ENCODE results near the gene NUCB1. TPM values are rescaled to one million over a fixed set of nuclear protein-coding genes. Genes with fewer than 3 reads are reported as not detected.
"Not testable (repeated sequence)": the region's sequence is repeated elsewhere in the genome, so short reads cannot be mapped to it uniquely, and the experiment has no call there.

NUCB1 gene
- 100 to 1,000 TPM; 117 to 394 (median 178) TPM for polyA plus RNA-seq

DNA sequence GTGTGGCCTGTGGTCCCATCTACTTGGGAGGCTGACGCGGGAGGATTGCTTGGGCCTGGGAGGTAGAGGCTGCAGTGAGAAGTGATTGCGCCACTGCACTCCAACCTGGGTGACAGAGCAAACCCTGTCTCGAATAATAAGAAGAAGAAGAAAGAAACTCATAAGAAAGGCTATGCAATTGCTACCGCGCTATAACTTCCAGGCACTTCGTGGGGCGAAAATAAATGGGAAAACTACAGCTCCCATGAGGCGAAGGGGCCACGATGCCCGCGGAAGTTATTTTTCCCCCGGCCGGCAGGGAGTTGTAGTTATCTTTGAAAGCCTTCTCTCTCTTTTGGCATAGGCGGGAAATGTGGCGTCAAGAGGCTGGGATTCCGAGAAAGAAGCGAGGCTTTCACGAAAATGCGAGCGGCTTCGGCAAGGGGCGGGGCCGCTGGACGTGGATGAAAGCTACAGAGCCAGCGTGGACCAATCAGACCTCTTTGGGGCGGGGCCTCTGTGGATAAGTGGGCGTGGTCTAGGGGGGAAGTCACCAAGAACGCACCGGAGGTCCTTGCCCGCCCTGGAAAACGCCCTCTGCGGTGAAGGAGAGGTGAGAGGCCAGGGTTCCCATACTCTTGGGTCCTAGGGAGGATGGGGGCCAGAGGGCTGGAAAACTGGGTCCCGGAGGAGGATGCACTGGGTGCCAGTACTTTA lies at the start of gene NUCB1:
Gene NUCB1, plus strand, starts transcription at position 532 of the 696 bp plus-strand sequence. CDS start 485 bp downstream, outside the sequence.
- H3K27ac ChIP-seq (ENCODE audit: low read depth, low read length): peak within 1 kb of the TSS; percentile 24
- 7% methylated on average over 34 of the region's 34 CpGs for WGBS, 3 donors

DNA sequence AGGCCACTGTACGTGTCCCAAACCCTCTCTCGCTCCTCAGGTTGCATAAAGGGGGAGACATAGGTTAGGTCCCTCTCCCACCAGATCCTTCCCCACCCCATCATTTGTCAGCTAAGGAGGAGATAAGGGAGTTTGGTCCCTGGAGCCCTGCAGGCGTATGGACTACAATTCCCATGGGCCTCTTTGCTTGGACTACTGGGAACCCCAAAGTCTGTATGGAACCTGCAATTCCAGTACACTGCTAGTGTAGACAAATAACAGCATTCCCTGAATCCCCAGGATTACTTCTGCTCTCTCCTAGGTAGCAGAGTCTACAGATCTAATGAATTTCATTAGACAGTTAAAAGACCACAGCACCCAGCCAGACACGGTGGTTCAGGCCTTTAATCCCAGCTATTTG lies 47.8 kb upstream of the NUCB1 start:
- no peak overlapping the region for H3K27ac ChIP-seq (ENCODE audit: low read depth, low read length)
- 87 to 92% (median 88%) methylated on average over 4 of the region's 4 CpGs for WGBS, 3 donors

- 84 to 92% (median 91%) methylated on average over 8 of the region's 8 CpGs for WGBS, 3 donors
- H3K27ac ChIP-seq (ENCODE audit: low read depth, low read length): no peak overlapping the region
Observed at GRCh38 chr19:48853483-48853882, 46.6 kb upstream of the NUCB1 start.

GRCh38 chr19:48854103-48854502 lies 46.0 kb upstream of the NUCB1 start:
- 83 to 87% (median 83%) methylated on average over 7 of the region's 7 CpGs for WGBS, 3 donors
- no peak overlapping the region for H3K27ac ChIP-seq (ENCODE audit: low read depth, low read length)

DNA sequence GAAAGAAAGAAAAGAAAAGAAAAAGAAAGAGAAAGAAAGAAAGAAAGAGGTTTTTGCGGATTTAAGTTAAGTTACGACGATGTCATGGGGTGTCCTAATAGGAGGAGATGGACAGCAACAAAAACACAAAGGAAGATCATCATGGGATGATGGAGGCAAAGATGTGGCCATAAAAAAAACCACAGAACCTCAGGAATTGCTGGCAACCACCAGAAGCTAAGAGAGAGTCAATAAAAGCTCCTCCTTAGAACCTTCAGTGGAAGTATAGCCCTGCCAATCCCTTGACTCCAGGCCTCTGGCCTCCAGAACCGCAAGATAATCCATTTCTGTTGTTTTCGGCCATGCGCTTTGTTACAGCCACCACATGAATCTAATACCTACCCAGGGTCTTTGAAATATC lies 43.2 kb upstream of the NUCB1 start:
- 96 to 98% (median 97%) methylated on average over 6 of the region's 6 CpGs for WGBS, 3 donors
- H3K27ac ChIP-seq (ENCODE audit: low read depth, low read length): no peak overlapping the region

DNA sequence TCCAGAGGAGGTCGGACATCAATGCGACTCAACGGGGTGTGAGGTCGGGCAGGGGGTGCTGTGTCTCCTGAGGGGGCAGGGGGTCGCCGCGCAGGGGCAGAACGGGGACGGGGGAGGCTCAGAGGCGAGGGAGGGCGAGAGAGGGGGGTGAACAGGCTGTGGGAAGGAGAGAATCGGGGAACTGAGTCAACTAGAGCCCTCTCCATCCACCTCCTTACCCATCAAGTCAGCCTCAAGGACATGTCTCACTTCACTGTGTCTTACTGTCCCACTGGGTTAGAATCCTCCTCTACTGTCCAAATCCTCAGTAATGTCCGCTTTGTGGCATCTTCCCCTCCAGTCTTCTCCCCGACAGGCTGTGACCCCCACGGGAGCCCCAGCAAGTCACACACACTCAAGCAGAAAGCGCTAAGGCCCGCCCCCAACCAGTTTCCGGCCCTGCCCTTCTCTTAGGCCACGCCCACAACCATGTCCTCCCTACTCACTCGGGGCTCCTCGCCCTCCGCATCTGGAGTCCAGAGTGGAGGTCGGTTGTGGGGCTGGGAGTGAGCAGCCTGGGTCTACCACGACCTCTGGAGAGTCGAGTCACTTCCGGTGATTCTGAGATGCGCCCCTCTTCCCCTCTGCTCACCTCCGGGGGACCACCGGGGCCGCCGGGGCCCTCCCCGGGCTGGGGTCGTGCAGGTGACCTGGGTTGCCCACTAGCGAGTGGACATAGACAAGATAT lies 41.0 kb upstream of the NUCB1 start:
- no peak overlapping the region for H3K27ac ChIP-seq (ENCODE audit: low read depth, low read length)
- WGBS, 3 donors: 25 to 48% (median 41%) methylated on average over 31 to 34 of the region's 34 CpGs

- WGBS, 3 donors: 57 to 82% (median 80%) methylated on average over 29 to 30 of the region's 30 CpGs
- H3K27ac ChIP-seq (ENCODE audit: low read depth, low read length): no peak overlapping the region
Observed at GRCh38 chr19:48859711-48860572, 40.2 kb upstream of the NUCB1 start.

DNA sequence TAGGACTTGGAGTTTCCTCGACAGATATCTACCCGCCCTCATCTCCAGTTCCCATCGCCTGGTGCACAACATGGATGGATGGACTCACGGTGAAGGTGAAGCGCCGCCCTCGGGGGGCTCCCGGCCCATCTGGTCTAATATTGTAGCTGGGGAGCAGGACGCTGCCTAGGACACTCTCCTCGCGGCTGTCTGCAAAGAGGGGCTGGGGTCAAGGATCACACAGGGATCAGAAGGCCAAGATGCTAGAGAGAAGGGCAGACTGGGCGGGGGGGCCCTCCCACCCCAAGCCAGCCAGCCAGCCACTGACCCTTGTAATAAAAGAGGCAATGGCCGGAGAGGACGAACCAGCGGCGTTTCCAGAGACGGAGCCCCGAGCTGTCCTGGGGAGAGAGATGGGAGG lies 38.8 kb upstream of the NUCB1 start:
- 87 to 91% (median 90%) methylated on average over 18 of the region's 18 CpGs for WGBS, 3 donors
- H3K27ac ChIP-seq (ENCODE audit: low read depth, low read length): no peak overlapping the region

GRCh38 chr19:48862827-48863226 lies 37.3 kb upstream of the NUCB1 start:
- H3K27ac ChIP-seq (ENCODE audit: low read depth, low read length): no peak overlapping the region
- WGBS, 3 donors: 72 to 80% (median 76%) methylated on average over 7 of the region's 7 CpGs

DNA sequence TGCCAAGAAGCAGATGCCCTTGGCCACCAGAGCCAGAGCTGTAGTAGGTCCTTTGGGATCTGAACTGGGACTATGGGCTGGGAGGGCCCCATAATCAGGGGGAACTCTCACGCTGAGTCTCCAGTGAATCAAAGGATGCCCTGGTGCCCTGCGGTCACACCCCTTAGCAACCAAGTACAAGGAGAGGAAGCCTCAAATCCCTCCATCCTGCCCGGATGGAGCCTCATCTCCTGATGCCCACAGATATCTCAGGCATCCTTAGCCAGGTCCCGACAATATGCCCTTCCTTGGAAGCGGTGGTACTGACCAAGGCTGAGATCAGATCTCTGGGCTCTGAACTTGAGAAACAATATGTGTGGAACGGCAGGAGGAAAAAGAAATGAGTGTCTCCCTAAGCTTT lies 33.4 kb upstream of the NUCB1 start:
- no peak overlapping the region for H3K27ac ChIP-seq (ENCODE audit: low read depth, low read length)
- 57 to 66% (median 63%) methylated on average over 6 of the region's 6 CpGs for WGBS, 3 donors

GRCh38 chr19:48867123-48867745 lies 32.9 kb upstream of the NUCB1 start:
- 49 to 61% (median 54%) methylated on average over 13 to 14 of the region's 14 CpGs for WGBS, 3 donors

DNA sequence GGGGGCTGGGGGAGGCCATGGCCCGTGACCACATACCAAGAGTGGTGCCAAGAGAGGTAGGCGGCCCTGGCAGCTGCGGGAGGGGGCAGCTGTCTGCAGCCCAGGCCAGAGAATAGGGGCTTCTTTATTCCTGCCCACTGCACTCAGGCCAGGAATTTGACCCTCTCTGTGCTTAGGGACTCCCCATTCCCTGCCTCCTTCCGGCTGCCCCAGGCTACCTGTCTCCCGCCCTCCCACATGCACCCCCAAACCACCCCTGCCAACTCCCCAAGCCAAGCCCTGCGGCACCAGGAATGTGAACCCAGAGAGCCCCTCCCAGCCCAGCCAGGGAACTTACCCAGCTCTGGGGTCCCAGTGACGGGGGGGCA lies 32.4 kb upstream of the NUCB1 start:
- no peak overlapping the region for H3K27ac ChIP-seq (ENCODE audit: low read depth, low read length)
- WGBS, 3 donors: 45 to 55% (median 47%) methylated on average over 7 of the region's 7 CpGs

More at GRCh38 chr19:48867123-48867745, 32.9 kb upstream of the NUCB1 start:
- no peak overlapping the region for H3K27ac ChIP-seq (ENCODE audit: low read depth, low read length)

DNA sequence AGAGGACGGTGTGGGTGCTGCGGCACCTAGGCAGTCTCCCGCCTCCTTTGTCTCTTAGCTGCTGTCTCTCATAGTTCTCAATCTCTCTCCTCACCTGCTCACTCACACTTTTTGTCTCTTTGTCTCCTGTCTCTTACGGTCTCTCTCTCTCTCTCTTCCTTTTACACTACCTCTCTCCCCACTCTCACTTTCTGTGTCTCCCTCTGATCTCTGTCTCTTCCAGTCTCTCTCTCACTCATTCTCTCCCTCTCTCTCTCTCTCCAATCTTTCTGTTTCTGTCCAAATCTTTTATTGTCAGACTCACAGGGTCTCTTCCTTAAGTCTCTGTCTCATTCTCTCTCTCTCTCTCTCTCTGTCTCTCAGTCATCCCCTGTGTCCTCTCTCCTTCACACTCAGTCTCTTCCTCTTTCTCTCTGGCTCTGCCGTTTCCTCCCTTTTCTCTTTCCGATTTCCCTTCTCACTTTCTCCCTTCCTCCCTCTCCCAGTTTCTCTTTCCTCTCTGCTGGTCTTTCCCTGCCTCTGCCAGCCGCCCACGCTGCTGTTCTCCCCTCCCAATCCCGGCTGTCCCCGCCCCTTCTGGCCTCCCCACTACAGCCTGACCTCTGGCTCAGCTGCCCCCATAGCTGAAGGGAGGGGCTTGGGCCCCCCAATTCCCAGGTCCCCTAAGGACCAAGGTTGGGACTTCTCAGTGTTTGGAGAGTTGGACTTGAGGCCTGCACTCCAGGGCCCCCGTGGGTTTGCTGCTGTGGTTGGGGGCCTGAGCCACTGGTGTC lies 31.8 kb upstream of the NUCB1 start, which contains the start of gene PLEKHA4:
Gene PLEKHA4, minus strand, starts transcription at position 504 of the 773 bp plus-strand sequence. CDS start 997 bp downstream, outside the sequence.
- peak within 1 kb of the TSS; percentile 25 for H3K27ac ChIP-seq (ENCODE audit: low read depth, low read length)
- 24 to 46% (median 43%) methylated on average over 11 of the region's 11 CpGs for WGBS, 3 donors

- 95 to 96% (median 95%) methylated on average over 9 of the region's 9 CpGs for WGBS, 3 donors
- H3K27ac ChIP-seq (ENCODE audit: low read depth, low read length): no peak overlapping the region
Observed at GRCh38 chr19:48870048-48870447, 30.1 kb upstream of the NUCB1 start.

DNA sequence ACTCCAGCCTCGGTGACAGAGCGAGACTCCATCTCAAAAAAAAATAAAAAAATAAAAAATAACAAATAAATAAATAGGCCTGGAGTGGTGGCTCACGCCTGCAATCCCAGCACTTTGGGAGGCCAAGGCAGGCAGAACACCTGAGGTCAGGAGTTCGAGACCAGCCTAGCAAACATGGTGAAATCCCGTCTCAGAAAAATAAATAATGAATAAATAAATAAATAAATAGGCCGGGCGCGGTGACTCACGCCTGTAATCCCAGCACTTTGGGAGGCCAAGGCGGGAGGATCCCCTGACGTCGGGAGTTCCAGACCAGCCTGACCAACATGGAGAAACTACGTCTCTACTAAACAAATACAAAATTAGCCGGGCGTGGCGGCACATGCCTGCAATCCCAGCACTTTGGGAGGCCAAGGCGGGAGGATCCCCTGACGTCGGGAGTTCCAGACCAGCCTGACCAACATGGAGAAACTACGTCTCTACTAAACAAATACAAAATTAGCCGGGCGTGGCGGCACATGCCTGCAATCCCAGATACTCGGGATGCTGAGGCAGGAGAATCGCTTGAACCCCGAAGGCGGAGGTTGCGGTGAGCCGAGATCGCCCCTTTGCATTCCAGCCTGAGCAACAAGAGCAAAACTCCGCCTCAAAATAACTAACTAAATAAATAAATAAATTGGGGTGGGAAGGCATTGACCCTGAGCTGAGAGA lies 28.5 kb upstream of the NUCB1 start:
- 64 to 87% (median 79%) methylated on average over 24 to 31 of the region's 31 CpGs for WGBS, 3 donors
- H3K27ac ChIP-seq (ENCODE audit: low read depth, low read length): not testable (repeated sequence)

DNA sequence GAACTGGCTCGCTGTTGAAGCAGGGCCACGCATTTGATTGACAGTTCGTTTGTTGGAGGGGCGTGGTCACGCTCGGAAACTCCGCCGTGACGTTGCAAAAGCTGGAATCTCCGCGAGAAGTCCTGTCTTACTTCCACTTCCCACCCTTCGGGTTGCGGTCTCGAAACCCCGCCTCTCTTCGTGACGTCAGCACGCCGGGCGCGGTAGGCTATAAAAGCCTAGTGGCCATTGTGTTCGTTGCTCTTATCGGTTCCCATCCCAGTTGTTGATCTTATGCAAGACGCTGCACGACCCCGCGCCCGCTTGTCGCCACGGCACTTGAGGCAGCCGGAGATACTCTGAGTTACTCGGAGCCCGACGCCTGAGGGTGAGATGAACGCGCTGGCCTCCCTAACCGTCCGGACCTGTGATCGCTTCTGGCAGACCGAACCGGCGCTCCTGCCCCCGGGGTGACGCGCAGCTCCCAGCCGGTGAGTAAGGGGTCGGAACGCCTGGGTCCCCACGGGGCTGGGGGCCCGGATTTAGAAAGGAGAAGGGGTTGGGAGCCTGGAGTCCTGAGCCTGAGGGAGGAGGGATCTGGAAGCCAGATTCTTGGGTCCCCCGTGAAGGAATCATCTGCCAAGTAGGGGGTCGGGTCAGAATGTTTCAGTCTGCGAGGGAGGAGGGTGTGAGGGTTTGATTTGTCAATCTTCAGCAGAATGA lies 27.8 kb upstream of the NUCB1 start, which contains the start of gene PPP1R15A:
Gene PPP1R15A, plus strand, starts transcription at position 240 of the 702 bp plus-strand sequence. CDS start 813 bp downstream, outside the sequence.
- peak within 1 kb of the TSS; percentile 100 for H3K27ac ChIP-seq (ENCODE audit: low read depth, low read length)
- 0 to 1% (median 1%) methylated on average over 53 of the region's 53 CpGs for WGBS, 3 donors

Measured in adipose tissue (tissue), 3 donors.